K562 (cell line): ENCODE data around the gene ALG5. TPM values are rescaled to one million over a fixed set of nuclear protein-coding genes. Genes with fewer than 3 reads are reported as not detected.

ENCODE experiments used
- DEAF1 ChIP-seq: fragments of 450-650 bp; formaldehyde crosslinking; IDR thresholded peaks from 2 replicates; pipeline ENCODE4 v1.4.0; 2020; ENCODE audit warnings: mild to moderate bottlenecking, moderate library complexity
- GTF2A2 ChIP-seq: IDR thresholded peaks from 2 replicates; pipeline ENCODE4 v1.6.1; 2016; ENCODE audit warnings: mild to moderate bottlenecking, missing genetic modification characterization, missing compliant biosample characterization
- HDGF ChIP-seq: fragments of 450-650 bp; IDR thresholded peaks from 2 replicates; pipeline ENCODE4 v1.6.1; 2016
- HNRNPUL1 ChIP-seq: fragments of 200-400 bp; formaldehyde crosslinking; IDR thresholded peaks from 2 replicates; pipeline ENCODE4 v1.6.1; 2017; ENCODE audit warnings: low read length
- HOXB6 ChIP-seq: fragments of 250-450 bp; sonication (Bioruptor Pico); IDR thresholded peaks from 2 replicates; pipeline ENCODE4 v1.5.1; 2022; ENCODE audit warnings: mild to moderate bottlenecking, borderline replicate concordance
- KAT7 ChIP-seq: sonication (generic); formaldehyde crosslinking; IDR thresholded peaks from 2 replicates; pipeline ENCODE4 v1.8.0; 2022; ENCODE audit warnings: missing genetic modification reagents, mild to moderate bottlenecking, borderline replicate concordance
- MECOM ChIP-seq: fragments of 250-450 bp; sonication (Bioruptor Pico); IDR thresholded peaks from 2 replicates; pipeline ENCODE4 v1.8.0; 2022; ENCODE audit warnings: inconsistent platforms
- MYC ChIP-seq, 2 experiments: fragments of 250-450 bp in 1 of 2; sonication (Bioruptor Pico) in 1 of 2; IDR thresholded peaks; 2 replicates each; pipeline versions ENCODE4 v1.5.1 to v1.6.1; 2012 to 2021; ENCODE audit warnings: low read depth in 2 of 2, borderline replicate concordance in 1 of 2, improper control_type of control experiment in 1 of 2, low read length in 1 of 2, mild to moderate bottlenecking in 1 of 2, moderate library complexity in 1 of 2
- NR4A1 ChIP-seq, 2 experiments: fragments of 250-450 bp in 1 of 2; fragments of 450-650 bp in 1 of 2; sonication (Bioruptor Pico) in 1 of 2; IDR thresholded peaks; 2 replicates each; pipeline versions ENCODE4 v1.4.0 to v1.6.1; 2016 to 2020; ENCODE audit warnings: mild to moderate bottlenecking in 2 of 2, missing compliant biosample characterization in 1 of 2, missing genetic modification characterization in 1 of 2, moderate library complexity in 1 of 2
- RB1 ChIP-seq: fragments of 450-650 bp; IDR thresholded peaks from 2 replicates; pipeline ENCODE4 v1.6.1; 2017; ENCODE audit warnings: low read depth, mild to moderate bottlenecking
- RBFOX2 ChIP-seq: fragments of 200-400 bp; formaldehyde crosslinking; IDR thresholded peaks from 2 replicates; pipeline ENCODE4 v1.6.1; 2017; ENCODE audit warnings: low read depth, mild to moderate bottlenecking, low read length, moderate library complexity
- TAF9B ChIP-seq: fragments of 450-650 bp; IDR thresholded peaks from 2 replicates; pipeline ENCODE4 v1.6.1; 2018; ENCODE audit warnings: mild to moderate bottlenecking; ENCODE audit not compliant: partially characterized antibody
- TARDBP ChIP-seq: fragments of 450-650 bp; IDR thresholded peaks from 2 replicates; pipeline ENCODE4 v1.6.1; 2016
- TBL1XR1 ChIP-seq, 2 experiments: IDR thresholded peaks; 2 replicates each; pipeline ENCODE4 v1.6.1; 2012; ENCODE audit warnings: improper control_type of control experiment in 2 of 2, low read length in 2 of 2, mild to moderate bottlenecking in 1 of 2
- U2AF1 ChIP-seq: fragments of 200-400 bp; formaldehyde crosslinking; optimal IDR thresholded peaks from 2 replicates; pipeline ENCODE3; 2017; ENCODE audit warnings: mild to moderate bottlenecking, low read depth, low read length, moderate library complexity
- ZNF639 ChIP-seq, 2 experiments: fragments of 200-800 bp in 1 of 2; sonication (Bioruptor generic) in 1 of 2; sonication (generic) in 1 of 2; formaldehyde crosslinking in 1 of 2; IDR thresholded peaks in 1 of 2; conservative IDR thresholded peaks in 1 of 2; 2 replicates each; pipeline versions ENCODE4 v1.5.0 to v1.6.1; 2016 to 2020; ENCODE audit warnings: missing compliant biosample characterization in 1 of 2, missing genetic modification characterization in 1 of 2, missing genetic modification reagents in 1 of 2
- ZNF740 ChIP-seq, 3 experiments: fragments of 200-800 bp in 1 of 3; sonication (Bioruptor generic) in 1 of 3; sonication (generic) in 1 of 3; formaldehyde crosslinking in 1 of 3; IDR thresholded peaks; 2 replicates each; pipeline versions ENCODE4 v1.6.1 to v1.8.0; 2016 to 2022; ENCODE audit warnings: mild to moderate bottlenecking in 2 of 3, missing compliant biosample characterization in 2 of 3, missing genetic modification characterization in 2 of 3, missing genetic modification reagents in 1 of 3
- polyA plus RNA-seq, 8 experiments: library from polyadenylated mRNA; depleted of rRNA in 4 of 8; stranded (reverse) in 5 of 8; unstranded in 3 of 8; fragments of >200 nt; fragmentation: Nextera tagmentation in 2 of 8; fragmentation: Illumina TruSeq in 1 of 8; extraction: Ambion mirVana in 2 of 8; extraction: Trizol in 1 of 8; gene quantifications; 2 replicates each; pipeline versions ENCODE4 v1.2.1 to v1.2.3, GENCODE V29; 2011 to 2014; ENCODE audit warnings: inconsistent platforms in 1 of 8, missing spikeins in 1 of 8
- total RNA-seq, 7 experiments: library from RNA; depleted of rRNA in 6 of 7; stranded (reverse); fragments of >200 nt in 6 of 7; fragmentation: Illumina TruSeq in 2 of 7; extraction: Trizol in 2 of 7; gene quantifications; 2 replicates each; pipeline versions ENCODE4 v1.2.1 to v1.2.3, GENCODE V29; 2011 to 2021; ENCODE audit warnings: low replicate concordance in 1 of 7
- TF ChIP-seq, protein P1 (sequence below), 3 experiments: fragments of 200-800 bp in 1 of 3; fragments of 250-450 bp in 1 of 3; fragments of 450-650 bp in 1 of 3; sonication (Bioruptor Pico) in 1 of 3; sonication (Bioruptor generic) in 1 of 3; formaldehyde crosslinking in 1 of 3; IDR thresholded peaks; 2 replicates each; pipeline versions ENCODE4 v1.6.1 to v1.8.0; 2016 to 2022; ENCODE audit warnings: mild to moderate bottlenecking in 2 of 3, missing genetic modification characterization in 2 of 3, missing compliant biosample characterization in 1 of 3, moderate library complexity in 1 of 3

ALG5 gene
- total and polyA plus RNA-seq, 9 of the 15 experiments (the other 6 are each of a cell fraction or from before 2014, with no cell fraction given) = 33.6 to 80.5 (median 48.2) TPM

GRCh38 chr13:36999054-36999714, at the start of gene ALG5 (continued):
- TF ChIP-seq, protein P1, sequence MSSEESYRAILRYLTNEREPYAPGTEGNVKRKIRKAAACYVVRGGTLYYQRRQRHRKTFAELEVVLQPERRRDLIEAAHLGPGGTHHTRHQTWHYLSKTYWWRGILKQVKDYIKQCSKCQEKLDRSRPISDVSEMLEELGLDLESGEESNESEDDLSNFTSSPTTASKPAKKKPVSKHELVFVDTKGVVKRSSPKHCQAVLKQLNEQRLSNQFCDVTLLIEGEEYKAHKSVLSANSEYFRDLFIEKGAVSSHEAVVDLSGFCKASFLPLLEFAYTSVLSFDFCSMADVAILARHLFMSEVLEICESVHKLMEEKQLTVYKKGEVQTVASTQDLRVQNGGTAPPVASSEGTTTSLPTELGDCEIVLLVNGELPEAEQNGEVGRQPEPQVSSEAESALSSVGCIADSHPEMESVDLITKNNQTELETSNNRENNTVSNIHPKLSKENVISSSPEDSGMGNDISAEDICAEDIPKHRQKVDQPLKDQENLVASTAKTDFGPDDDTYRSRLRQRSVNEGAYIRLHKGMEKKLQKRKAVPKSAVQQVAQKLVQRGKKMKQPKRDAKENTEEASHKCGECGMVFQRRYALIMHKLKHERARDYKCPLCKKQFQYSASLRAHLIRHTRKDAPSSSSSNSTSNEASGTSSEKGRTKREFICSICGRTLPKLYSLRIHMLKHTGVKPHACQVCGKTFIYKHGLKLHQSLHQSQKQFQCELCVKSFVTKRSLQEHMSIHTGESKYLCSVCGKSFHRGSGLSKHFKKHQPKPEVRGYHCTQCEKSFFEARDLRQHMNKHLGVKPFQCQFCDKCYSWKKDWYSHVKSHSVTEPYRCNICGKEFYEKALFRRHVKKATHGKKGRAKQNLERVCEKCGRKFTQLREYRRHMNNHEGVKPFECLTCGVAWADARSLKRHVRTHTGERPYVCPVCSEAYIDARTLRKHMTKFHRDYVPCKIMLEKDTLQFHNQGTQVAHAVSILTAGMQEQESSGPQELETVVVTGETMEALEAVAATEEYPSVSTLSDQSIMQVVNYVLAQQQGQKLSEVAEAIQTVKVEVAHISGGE (CRISPR knock-in tag; IDR thresholded peaks at IDR 0.05) = peak in 1 of 3 experiments; percentile 82; a peak in 2 of 6 replicates
- TF ChIP-seq KAT7 (CRISPR knock-in tag) = peak; percentile 54; the same call in 1 of the 2 replicates
- TF ChIP-seq ZNF740 (CRISPR knock-in tag; IDR thresholded peaks at IDR 0.05) = no peak
- TF ChIP-seq ZNF740 (tag; IDR thresholded peaks at IDR 0.05) = no peak
- peak; percentile 94 for TF ChIP-seq RBFOX2
- peak in 1 of 2 experiments; percentile 62; a peak in 1 of 4 replicates for TF ChIP-seq ZNF639 (CRISPR knock-in tag; conservative IDR thresholded peaks at IDR 0.05 in 1 of 2, IDR thresholded peaks at IDR 0.05 in 1 of 2)
- TF ChIP-seq HNRNPUL1 = no peak
- 0 out of 2 replicates have a peak, but pooled peaks have one; percentile 52 for TF ChIP-seq TARDBP
- no peak for TF ChIP-seq MECOM (CRISPR knock-in tag)
- no peak for TF ChIP-seq GTF2A2 (tag)
- TF ChIP-seq U2AF1 = peak; percentile 73
- TF ChIP-seq RB1 = peak; percentile 98
- no peak for TF ChIP-seq DEAF1
- TF ChIP-seq MYC (IDR thresholded peaks at IDR 0.05; ENCODE audit: low read depth, low read length) = peak; percentile 87
- no peak for TF ChIP-seq MYC (CRISPR knock-in tag; IDR thresholded peaks at IDR 0.05; ENCODE audit: borderline replicate concordance, low read depth)
- TF ChIP-seq TBL1XR1 (IDR thresholded peaks at IDR 0.05; ENCODE audit: low read length in 2 of 2) = 0 out of 4 replicates have a peak, but pooled peaks of 1 of the 2 experiments have one; percentile 21
- TF ChIP-seq TAF9B = peak; percentile 56
- TF ChIP-seq NR4A1 (CRISPR knock-in tag; IDR thresholded peaks at IDR 0.05) = no peak
- TF ChIP-seq NR4A1 (tag; IDR thresholded peaks at IDR 0.05) = no peak
- no peak for TF ChIP-seq HDGF
- no peak for TF ChIP-seq HOXB6
